NCI-H1436 treated with DMSO at 0.1 percent for 48 hours (cell line): ENCODE measurements around the gene EXT2.

Experiments
- DNase-seq: peaks from one replicate; lab custom pipeline; 2025; lab: John Stamatoyannopoulos, UW

Gene EXT2

DNA sequence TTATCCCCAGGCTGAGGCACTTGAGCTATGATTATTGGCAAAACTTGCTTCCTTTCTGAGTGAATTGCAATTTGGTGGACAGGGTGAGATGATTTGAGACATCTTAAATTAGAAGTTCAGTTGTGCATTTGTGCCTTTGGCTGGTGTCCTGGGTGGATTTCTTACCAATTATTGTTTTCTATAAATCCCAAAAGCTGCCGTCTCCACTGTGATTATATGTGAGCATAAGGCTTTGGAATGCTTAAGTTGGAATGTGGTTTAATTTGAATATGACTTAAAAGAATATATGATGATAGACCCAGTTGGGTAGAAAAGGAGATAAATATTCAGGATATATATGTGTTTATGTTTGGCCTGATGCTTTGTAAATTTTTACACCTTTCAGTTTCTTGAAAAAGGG, 70.0 kb downstream of the EXT2 start:
- no peak for DNase-seq

DNA sequence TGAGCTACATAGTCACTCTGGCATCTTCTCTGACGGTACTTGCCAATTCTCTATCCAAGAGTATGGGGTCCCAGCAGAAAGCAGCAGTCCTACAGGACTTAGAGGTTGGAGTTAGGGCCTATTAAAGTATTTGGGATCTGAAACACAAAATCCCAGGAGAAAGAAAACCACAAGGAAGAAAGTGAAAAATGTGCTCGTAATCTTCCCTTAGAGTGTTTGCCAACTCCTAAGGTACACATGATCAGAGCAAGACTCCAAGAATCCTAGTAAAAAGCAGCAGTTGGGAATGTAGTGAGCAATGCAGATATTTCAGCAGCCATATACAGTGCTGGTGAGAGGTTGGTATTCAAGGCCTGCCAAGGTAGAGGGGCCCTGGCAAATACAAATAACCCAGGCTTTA, 71.6 kb downstream of the EXT2 start:
- DNase-seq: no peak

DNA sequence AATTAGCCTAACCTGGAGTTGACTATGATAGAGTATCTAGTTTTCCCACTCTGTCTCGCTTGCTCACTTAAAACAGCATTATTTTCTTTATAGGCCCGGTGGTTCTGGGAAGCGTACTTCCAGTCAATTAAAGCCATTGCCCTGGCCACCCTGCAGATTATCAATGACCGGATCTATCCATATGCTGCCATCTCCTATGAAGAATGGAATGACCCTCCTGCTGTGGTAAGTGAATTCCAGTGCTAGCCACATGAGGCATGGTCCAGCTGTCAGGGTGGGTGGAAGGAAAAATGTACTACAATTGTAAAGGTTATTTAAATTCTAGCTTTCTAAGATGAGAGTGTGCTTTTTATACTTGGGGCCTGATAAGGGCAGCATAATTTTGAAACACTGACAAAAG, 76.0 kb downstream of the EXT2 start:
- DNase-seq: no peak

DNA sequence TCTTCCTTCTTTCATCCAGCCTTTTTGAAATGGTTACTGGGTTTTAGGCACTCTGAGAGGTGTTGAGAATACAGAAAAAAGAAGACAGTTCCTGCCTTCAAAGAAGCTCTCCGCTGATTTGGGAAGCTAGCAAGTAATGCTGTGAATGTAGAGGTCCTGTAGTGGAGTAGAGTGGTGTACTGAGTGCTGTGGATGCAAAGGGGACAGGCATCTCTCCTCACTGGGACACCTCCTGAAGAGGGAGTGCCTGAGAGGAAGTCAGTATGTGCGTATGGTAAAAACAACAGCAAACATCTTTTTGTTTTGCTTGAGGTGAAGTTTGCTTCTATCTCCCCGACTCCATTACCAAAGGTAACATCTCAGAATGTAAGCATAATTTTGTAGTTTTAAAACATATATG, 77.5 kb downstream of the EXT2 start:
- DNase-seq: no peak

DNA sequence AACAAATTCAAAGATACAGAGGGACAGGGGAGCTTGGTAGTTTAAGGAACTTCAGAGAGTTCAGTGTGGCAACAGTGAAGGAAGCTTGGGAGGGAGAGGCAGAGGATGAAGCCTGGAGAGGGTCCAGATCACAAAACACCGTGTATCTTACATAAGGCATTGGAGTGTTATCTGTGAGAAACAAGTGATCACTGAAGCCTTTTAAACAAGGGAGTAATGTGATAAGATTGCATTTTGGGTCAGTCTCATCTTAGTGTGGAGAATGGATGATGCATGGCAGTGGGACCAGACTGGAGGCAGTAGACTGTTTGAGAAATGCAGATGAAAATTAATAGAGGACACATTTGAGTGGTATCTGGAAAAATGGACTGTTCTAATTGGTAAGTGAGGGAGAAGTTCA, 79.4 kb downstream of the EXT2 start:
- DNase-seq: no peak

DNA sequence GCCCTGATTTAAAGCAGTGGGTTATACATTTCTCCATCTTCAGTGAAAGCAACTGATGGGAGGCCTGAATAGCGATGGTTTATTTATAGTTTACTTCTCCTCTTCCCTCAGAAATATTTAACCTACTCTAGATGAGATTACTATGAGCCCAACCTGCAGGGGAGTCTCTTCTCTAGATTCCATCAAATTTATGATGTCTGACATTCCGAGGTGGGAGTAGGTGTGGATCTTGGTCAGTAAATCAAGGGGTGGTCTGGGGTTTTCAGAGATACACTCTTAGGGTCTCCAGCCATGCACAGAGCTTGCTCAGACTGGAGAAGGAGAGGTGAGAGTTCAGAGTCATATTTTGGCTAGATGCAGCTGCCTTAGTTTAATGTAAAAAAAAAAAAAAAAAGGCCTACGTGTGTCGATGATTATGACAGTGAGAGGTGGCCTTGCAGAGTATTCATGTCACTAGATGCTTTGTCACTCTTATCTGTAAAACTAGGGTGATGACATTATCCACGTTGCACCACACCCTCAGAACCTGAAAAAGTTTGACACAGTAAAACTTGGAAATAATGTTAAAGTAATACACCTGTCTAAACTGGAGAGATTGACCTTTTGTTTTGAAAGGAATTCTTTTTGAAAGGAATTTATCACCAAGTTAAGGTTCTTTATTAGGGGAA, 81.2 kb downstream of the EXT2 start:
- no peak for DNase-seq

DNA sequence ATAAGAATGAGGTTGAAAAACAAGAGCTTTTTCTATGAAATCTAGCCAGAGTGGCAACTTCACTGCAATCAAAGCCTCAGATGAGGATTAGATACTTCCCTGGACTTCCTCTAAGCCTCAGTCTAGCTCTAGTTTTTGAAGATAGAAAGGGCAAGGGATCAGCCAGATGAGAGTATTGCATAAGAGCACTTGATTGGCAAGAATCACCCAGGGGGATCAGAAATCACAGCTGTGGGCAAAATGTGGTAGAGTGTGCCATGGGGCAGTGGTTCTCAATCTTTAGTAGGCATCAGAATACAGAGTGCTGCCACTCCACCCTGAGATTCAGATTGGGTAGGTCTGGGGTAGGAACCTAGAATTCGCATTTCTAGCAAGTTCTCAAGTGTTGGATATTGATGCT, 82.4 kb downstream of the EXT2 start:
- no peak for DNase-seq

DNA sequence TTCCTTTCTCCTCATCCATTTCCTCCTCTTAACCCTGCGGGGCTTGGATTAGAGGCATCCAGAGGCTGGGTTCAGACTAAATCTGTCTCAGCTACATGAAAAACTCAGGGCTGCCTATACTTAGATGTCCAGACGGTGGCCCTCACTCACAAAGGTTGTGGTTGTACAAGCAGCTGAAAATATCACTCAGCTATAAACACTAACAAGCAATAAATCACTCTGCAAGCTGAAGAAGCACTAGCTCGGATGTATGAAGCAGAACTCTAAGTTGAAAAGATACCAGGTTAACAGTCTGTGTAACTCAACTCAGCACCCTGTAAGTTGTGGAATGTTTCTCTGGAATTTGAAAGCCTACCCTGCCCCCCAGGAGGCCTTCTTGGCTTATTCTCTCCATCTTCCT, 82.9 kb downstream of the EXT2 start:
- DNase-seq: no peak

DNA sequence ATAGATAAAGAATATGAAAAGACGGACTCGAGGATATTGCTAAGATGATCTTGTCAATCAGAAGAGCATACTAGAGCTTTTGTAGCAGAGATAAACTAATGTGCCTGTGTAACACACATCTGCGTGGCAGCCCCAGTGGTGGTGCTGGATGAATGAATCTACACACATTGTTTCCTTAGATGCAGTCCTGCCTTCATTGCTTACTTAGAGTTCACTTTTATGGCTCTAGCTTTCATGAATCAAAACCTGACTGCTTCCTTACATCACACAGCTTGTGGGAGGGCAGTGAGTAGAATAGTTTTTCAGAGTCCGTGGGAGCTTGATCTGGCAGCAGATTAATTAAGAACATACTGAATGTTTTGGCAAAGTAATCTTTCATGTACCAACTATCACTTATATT, 83.7 kb downstream of the EXT2 start:
- no peak for DNase-seq

DNA sequence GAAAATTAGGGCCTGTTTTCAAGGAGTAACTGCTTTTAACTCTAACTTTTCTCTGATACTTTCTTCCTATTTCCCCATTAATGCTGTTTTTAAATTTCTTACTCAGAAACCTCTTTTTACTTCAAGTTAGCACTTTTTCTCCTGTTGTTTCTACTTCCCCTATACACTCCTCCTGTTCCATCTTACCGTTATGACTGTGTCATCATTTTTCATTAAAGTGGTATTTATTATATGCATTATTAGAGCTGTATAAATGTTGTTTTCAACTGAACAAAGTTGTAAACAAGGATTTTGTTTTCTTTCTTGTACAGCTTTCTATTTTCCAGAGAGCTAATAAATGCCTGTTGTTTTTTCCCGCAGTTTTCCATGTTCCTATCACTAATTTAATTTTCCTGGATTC, 84.6 kb downstream of the EXT2 start:
- DNase-seq: no peak

DNA sequence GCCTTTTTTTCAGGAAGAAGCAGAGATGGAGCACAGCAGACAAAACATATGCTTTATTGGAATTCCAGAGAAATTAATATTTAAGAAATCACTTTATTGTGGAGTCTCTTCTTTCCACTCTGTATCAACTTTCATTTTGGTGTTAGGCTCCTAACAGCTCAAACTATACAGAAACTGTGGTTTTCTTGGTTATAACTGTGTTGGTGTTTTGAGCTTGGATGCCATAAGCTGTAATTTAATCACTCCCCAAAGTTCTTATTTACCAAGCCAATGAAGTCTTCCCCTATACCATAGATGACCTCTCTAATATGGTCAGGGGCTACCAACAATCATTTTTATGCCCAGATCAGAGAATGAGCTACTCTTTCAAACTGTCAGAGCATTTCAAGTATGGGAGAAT, 90.0 kb downstream of the EXT2 start:
- no peak for DNase-seq

DNA sequence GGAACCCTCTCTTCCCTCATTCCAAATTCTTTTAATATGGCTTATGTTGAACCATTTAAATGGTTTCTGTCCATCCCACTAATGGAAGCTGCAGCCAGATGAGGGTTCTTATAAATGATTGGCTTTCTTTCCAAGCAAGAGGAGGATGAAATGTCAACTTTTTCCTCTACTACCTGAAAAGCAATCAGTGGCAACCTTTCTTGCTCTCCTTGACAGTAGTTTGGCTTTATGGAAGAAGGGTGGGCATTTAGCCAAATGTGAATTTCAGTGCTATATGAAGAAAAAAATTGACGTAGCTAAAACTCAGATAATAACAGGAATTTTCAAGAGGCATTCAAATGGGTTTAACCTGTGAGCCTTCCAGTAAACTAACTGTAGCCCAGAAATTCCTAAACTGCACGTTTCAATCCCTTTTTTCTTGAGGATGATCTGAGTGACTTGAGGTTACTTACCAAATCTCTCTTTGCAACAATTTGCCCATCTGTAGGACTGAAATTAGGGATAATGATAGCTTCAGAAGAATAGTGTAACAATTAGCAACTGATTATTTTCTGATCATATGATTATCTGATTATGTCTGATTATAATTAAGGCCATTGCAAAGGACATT, 90.9 kb downstream of the EXT2 start:
- no peak for DNase-seq

DNA sequence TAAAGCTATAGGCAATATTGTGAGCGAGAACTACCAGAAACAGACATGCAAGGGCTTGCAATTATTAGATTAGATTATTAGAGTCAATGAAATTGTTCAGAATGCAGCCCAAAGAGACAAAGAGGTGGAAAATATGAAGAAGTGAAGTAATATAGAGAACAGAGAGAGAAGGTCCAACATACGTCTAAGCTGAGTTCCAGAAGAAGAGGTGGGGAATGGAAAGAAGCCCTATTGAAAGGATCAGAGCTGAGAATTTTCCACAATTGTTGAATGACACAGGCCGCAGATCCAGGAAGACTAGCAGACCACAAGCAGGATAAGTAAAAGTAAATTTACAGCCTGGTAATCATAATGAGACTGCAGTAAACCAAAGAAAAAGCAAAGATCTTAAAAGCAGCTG, 93.2 kb downstream of the EXT2 start:
- no peak for DNase-seq

DNA sequence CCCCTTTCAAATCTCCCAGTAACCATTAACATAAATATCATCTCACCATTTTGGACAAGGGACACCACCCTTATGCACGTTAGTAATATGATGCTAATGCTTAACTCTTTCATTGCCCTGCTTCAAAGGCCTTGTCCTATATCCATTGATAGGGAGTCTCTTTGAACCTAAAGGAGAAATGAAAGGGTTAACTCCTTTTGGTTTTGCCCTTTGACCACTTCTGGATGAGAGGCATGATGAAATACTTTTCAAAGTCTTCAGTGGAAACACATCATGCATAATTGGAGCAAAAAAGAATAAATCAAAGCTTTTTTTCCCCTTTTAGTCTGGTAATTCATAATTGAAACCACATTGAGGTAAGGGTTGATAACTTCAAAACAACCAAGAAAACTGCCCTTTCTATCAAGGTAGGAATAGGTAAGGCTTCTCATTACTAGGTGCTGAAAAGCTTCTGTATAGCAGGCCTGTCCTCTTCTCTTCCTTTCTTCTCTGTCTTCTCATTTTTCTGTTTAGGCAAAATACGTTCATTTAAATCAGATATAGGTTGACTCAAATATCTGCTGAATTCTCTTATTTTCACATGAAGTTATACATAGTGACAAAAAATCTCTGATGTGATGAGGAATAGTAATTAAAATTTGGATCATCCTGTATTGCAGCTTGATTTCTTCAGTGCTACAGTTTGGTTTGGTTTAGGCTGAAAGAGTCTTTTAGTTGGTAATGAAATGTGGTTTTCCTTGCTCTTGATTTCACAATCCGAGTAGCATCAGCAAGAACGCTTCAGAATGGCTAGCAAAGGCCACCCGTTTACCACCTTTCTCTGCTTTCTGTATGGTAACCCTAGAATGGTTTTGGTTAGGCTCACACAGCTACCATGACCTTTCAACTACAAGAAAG, 94.8 kb downstream of the EXT2 start:
- no peak for DNase-seq

DNA sequence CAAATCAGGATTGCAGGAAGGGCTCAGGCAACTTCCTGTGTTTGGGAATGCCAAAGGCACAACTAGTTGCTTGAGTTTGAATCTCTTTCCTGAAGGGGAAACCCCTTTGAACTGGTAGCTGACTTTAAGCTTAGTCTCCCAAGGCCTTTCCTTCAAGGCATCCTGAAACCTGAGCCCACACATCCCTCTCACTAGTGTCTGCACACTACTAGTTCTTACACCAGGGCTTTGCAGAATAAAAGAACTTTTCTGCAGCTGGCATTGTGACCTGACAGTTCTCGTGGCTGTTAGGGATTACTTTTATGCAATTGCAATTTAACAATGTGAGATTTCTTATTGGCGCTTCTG, 95.4 kb downstream of the EXT2 start:
- no peak for DNase-seq

DNA sequence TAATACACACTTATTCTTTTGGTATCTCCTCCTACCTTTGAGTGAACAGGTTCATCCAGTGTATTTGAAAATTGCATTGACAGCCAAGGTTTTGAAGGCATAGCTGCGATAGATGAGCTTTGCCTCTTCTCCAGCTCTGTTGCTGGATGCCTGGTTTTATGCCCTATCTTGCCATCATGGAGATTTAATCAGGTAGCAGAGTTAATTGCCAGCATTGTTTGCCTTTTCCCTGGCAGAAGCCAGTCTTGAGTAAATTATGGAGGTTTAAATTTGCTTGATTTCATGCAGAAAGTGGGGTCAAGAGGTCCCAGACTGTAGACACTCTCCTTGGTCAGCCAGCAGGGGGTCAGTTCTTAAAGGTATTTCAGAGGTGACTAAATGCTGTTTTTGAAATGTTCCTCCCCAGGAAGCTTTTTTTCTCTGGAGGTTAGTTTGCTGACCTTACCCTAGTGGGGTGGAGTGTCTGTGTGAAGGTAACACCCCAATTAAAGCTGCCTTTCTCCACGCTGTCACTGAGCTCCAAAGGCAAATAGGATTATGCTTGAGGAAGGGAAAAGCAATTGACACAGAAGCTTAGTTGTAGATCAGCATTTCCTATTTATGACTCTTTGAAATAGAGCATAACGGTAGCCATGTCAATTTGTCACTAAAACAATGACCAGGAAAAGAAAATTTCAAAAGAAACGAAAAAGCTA, 96.0 kb downstream of the EXT2 start:
- no peak for DNase-seq

DNA sequence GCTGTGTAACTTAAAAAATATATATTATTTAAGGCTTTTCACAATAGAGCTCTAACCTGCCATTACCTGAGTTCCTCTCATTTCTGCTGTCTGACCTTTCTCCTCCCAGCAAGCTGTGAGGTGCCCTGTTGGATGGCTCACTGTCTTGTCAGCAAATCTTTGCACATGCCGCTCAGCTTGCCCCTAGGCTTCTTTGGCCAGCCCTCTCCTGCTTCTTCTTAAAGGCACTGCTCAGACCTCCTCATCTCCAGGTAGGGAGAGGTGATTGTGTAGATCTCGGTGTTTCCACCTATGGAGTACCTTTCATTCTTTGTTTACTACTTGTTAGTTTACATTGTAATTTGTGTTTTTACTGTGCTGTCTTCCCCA, 96.5 kb downstream of the EXT2 start:
- DNase-seq: no peak

DNA sequence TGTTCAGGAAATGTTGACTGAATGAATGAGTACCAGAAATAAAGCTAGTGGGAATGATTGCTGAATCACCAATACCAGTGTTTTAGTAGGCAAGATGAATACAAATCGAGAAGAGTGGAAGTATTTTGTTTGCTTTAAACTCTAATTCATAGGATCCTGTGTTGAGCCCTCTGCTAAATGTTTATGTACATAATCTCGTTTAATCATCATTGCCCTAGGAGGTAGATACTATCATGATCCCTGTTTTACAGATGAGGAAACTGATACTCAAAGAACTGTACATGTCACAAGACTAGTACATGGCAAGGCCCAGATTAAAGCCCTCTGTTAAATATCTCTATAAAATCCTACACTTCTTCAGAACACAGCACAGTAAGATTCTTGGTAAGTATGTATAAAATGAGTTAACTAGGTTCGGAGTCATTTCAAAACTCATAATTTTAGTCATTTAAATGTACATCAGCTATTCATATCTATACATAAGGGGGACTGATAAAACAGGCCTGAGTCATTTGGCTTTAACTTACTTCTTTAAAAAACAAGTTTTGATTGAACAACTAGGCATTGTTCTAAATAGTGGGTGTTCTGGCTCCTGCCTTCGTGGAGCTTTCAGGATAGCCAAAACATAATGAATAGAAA, 97.1 kb downstream of the EXT2 start:
- DNase-seq: no peak

DNA sequence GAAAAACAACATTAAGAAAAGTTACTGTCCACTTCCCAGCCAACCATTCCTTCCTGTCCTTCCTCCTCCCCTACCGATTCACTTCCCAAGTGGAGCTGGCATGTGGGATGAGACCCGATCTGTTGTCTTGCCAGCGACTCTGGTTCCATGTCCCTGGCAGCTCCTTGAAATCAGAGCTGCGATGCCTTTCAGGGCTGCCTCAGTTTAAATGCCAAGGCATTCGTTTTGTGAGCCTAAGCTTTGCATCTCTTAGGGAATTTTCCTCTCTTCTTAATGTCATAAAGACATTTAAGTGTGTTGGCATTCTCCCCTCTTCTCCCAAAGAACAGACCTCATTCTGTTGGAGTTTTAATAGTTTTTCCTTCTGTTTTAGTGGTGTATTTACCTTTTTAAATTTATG, 98.4 kb downstream of the EXT2 start:
- DNase-seq: no peak

DNA sequence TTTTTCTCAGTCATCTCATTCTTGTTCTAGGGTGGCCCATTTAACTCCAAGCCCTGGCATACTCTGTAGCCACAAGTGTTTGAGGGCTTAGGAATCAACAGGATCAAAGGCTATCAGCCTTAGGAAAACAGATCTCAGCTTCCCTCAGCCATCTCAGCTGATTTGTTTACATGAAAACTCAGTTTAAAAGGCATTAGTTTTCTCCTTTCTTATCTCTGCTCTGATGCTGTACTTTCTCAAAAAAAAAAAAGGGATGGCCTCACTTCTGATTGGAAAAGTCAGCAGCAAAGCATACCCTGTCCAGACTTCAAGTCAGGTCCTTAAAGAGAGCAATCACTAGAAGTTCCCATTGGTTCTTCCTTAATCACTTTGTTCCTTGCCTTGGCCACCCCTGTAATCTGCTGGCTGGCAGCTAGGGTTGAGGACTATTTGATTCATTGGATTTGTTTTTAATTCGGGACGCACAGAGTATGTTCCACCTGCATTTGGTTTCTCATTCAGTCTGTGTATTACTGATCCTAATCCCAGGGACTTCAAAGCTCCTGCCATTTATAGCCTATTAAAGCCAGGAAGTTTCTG, 102.8 kb downstream of the EXT2 start:
- no peak for DNase-seq

DNA sequence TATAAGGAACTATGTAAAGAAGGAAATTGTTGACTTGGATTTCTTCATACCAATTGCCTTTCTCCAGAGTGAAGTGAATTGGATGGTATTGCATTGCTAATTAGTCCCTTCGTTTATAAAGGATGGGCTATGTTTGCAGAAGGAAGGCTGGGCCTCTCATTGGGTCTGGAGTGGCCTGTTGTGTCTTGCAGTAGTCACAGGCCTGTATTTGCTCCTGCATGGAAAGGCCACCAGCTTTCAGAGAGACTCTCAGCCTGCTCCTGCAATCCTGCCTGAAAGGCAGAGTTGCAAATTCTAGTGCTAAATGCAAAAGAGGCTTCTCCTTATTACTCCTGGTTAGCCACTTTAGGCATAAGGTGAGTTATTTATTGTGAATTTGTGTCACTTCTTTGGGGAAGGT, 103.8 kb downstream of the EXT2 start:
- DNase-seq: no peak

DNA sequence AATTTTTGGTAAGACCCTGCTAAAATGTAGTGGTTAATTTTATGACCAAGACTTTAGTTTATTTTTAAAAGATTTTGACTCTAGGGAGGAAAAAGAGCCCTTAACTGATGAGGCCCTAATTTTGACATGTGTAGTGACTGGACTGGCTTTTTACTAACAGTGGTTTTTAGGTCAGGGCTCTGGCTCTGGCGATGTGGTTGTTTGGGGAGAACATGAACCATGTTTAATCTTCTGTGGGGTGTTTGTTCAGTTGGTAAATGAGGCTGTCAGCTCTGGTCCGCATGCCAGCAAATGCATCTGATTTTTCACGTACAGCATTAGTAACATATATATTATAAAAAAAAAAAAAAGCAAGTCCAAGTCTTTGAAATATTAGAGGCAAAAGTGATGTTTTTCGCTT, 104.3 kb downstream of the EXT2 start:
- no peak for DNase-seq
